Nucleus accumbens (tissue), 56 donors: ENCODE results near the gene GIPC2.
"Not testable (repeated sequence)": the region's sequence is repeated elsewhere in the genome, so short reads cannot be mapped to it uniquely, and the experiment has no call there.

Experiments used
- DNase-seq, 56 donors: peaks; one replicate each; lab custom pipeline; 2025; lab: John Stamatoyannopoulos, UW

The GIPC2 gene

DNA sequence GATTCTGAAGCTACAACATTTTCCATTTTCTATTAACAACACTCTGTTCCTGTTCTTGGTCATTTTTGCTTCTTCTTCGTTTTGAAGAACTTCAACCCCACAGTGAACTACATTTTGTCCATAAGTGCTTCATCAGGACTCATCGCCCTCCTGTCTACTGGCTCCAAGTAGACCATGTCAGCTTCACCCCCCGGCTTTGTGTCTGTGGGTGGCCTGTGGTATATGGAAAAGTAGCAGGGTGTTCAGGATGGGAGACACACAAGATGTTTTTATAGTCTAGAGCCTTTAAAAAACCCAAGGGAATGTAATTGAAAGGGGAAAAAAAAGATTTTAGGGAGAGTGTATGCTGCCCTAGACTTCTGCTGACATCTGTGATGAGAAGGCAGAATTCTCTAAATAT, 46.1 kb downstream of the GIPC2 start:
- no peak for DNase-seq

DNA sequence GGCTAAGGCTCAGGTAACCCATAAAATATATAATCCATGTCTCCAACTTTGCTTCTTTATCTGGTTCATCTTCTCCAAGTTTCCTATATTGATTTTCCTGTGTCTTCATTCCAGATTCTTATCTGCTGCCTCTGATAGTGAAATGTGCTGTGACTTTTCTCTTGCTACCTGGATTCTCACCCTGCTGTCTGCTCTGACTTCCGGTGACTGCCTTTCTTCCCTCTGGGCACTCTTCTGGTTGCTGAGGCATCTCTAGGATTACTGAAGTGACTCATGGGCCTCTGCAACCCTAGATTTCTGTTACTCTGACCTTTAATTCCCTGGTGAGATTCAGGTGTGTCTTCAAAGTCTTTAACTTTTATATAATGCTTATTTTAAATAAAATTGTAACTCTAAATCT, 46.9 kb downstream of the GIPC2 start:
- DNase-seq = no peak

DNA sequence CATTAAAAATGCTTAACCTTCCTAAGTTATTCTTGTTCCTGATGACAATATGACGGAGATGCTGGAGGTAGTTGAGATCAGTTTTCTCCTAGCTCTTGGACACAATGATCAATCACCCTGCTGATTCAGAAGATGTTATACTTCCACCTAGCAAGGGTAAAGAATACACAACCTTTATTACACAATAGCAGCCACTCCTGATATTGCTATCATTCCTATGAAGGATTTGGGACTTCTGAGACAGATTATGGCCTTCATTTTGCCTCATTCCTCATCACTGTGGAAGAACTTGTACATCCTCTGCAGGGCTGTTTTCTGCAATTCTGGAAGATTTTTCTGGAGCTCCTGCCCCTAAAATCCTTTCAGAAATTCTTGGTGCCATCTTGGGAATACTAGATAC, 47.8 kb downstream of the GIPC2 start:
- DNase-seq = no peak

DNA sequence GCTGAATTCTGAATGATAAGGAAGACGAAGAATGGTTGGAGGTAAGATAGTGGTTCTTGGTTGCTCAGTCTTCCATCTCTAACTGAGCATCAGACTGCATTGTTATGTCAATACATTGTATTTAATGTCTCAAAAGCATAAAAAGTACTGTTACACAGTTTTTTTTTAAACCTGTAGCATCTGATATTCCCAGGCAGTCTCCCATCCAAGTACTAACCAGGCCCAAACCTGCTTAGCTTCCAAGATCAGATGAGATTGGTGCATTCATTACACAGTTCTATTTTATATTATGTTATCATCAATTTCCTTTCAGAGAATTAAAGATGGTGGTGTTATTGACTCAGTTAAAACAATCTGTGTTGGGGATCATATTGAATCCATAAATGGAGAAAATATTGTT, 48.9 kb downstream of the GIPC2 start:
- no peak for DNase-seq

DNA sequence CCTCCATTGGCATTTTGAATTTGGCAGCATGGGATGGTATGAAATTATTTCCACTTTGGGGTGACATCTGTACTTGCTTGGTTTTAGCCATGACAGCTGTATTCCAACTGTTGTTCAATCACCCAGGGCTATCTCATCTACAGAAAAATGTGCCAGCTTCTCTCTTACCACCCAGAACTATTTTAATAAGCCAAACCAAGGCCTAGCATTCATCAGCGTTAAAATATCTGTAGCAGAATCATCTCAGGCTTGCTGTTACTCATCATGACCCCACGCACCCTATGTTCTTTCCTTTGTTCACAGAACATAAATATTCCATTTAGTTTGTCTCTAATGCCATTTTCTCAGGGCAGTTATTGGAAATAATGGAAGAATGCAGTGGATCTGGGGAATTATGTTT, 49.8 kb downstream of the GIPC2 start:
- peak in 3 of 56 donors; percentile 2 to 27 (median 5) for DNase-seq

DNA sequence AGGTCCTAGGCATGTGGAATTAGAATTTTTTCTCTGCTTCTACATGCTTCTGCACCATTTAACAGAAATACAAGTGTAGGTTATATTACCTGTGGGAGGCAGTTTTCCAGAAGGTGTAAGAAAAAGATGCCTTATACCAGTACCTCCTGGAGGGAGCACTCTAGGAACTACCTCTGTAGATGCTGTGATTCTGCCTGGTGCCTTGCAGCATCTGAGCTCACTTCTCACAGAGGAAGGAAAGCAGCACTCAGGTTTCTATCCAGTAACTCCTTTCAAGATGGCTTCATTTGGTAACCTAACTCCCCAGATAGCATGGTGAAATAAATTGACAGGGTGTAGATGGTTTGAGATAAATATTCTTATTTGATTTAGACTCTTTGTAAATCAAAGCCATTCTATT, 50.3 kb downstream of the GIPC2 start:
- peak in 1 of 56 donors; percentile 3 for DNase-seq

DNA sequence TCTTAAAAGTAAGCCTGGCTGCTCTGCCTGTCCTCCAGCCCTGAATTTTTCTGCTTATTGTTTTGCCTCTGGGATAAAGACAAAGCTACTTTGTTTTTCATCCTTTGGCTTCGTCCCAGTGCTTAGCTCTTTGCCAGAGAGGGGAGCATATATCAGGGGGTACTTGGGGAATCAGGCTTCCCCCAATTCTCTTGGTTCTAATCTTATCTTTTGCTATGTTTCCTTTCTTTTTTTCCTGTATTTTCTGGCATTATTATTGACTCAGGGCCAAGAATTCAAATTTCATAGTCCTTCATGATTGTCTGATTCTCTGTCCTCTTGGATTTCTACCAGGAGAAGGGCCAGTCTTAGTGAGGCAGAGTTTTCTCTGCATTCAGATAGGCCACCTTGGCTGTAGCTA, 51.2 kb downstream of the GIPC2 start:
- peak in 14 of 56 donors; percentile 2 to 35 (median 8) for DNase-seq

DNA sequence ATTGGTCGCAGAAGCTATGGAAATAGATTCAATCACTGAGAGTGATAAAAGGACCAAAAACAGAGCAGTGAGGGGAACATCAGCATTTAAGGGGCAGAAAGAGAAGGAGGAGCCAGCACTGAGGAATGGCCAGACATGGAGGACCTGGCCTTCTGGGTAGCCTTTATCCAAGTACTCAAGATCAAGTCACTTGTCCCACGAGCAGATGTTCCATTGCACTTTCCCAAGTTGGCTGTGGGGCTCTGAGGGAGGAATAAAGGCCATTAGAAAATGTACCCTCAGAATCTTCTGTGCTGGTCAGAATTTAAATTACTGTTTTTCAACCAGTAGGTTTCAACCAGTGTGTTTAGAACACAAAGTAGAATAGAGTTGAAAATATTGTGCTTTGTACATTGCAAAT, 55.3 kb downstream of the GIPC2 start:
- DNase-seq = no peak

DNA sequence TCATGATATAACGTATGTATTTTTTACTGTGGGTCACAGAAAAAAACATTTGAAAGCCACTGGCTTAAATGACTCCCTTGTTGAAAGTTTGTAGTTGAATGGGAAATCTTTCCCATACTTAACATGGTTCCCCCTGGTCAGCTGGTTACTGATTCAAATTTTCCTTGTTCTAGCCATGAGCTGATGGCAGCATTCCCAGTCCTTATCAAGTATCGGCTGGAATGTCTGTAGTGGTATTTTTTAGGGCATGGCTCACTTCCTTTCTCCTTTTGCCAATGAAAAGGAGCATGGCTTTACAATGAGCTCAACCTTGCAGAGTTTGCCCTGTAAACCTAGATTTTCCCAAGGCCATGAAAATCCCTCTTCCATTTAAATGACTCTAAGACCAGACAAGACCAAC, 55.7 kb downstream of the GIPC2 start:
- DNase-seq = no peak

DNA sequence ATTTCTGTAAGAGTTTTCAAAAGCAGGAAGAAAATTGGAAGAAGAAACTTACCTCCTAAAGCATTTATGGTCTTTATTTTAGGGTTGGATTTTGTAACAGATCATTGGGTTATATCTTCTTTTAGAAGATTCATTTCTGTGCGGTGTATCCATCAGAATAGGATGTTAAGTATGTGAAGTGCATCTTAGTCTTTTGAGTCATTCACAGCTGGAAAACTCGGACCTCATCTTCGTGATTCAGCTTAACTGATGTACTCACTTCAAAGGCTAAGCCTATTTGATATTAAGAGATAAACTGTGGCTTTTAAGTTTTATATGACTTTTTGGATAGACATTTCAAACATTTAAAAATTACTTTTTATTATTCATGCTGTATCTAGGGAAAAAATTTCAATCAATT, 56.3 kb downstream of the GIPC2 start:
- DNase-seq = no peak

DNA sequence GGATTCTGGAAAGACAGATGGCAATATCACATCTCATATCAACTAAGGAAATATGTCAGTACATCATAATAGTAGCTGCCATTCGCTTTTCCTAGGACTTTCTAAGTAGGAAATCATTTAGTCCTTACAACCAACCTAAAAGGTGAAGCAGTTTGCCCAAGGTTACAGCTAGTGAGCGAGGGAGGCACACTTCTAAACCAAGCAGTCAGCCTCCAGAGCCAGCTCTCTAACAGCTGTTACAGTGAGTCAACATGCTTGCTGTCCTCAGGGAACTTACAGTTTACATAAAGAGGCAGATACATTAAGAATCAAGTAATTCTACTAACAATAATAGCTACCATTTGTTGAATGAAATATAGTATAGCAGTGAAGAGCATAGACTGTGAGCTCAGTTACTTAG, 57.1 kb downstream of the GIPC2 start:
- no peak for DNase-seq

DNA sequence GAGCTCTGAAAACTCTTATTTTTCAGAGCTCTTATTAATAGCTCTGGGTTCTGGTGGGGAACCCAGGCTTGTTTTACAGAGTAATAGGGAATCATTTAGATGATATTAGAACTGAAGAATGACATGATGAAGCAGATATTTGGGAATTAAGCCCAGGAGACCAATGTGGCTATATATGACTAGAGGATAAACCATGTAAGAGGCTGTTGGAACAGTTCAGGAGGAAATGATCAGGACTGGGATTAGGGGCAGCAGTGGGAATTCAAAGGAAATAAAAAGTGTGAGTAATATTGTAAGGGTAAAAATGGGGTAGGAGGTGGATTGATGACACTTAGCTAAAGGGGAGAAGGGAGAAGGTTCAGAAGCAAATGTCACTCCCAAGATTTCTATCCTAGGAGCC, 58.6 kb downstream of the GIPC2 start:
- DNase-seq = no peak

DNA sequence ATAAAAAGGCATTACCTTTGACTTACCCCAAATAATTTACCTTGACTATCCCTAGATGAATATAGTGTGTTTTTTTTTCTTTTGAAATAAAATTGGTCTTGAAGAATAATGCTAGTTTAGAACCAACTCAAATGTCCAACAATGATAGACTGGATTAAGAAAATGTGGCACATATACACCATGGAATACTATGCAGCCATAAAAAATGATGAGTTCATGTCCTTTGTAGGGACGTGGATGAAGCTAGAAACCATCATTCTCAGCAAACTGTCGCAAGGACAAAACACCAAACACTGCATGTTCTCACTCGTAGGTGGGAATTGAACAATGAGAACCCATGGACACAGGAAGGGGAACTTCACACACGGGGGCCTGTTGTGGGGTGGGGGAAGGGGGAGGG, 63.9 kb downstream of the GIPC2 start:
- not testable (repeated sequence) for DNase-seq

DNA sequence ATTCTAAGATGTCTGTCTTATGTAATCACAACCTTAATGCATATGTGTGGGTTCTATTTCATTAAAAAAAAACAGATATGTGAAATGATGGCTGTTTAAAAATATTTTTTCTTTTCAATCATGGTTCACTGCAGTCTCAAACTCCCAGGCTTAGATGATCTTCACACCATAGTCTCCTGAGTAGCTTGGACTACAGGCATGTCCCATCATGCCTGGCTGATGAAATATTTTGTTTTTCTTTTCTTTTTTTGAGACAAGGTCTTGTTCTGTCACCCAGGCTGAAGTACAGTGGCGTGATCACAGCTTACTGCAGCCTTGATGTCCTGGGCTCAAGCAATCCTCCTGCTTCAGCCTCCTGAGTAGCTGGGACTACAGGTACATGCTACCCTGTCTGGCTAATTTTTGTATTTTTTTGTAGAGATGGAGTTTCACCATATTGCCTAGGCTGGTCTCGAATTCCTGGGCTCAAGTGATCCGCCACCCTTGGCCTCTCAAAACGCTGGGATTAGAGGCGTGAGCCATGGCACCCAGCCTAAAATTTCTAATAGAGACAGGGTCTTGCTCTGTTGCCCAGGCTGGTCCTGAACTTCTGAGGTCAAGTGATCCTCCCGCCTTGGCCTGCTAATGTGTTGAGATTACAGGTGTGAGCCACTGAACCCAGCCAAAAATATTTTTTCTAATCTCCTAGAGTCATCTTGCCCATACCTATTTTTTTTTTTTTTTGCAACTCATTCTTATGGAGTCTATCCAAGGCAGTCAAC, 67.6 kb downstream of the GIPC2 start:
- DNase-seq = no peak

DNA sequence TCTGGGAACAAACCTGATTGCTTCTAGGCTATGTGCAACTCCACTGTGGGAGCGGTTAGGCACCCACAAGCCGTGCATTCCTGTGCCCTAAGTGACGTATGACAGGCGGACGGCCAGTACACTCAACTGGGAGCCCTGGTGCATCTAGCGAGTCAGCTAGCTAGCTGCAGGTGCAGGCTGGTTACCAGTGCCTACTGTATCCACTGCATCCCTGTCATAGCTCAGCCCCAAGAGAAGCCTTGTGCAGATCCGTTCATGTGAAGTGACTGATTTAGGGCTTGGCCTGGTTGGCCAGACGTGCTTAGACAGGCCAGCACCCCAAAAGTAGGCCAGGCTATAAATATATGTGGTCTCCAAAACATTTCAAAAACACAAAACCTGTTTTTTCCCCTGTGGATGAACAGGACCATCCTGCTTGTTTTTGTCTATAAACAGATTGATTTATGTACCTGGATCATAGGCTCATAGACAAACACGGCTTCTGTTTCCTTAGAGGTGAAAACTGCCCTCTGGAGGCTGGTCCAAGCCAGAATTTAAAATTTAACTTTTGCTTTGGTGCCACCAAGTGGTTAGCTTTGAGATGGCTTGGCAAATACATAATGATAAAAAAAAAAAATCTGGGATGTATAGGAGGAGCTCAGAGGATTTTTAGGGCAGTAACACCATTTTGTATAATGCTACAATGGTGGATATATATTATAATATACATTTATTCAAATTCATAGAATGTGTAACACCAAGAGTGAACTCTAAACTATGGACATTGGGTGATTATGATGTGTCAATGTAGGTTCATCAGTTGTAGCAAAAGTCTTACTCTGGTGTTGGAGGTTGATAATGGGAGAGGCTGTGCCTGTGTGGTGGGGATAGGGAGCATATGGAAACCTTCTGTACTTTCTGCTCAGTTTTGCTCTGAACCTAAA, 68.5 kb downstream of the GIPC2 start:
- DNase-seq = peak in 41 of 56 donors; percentile 2 to 72 (median 22)

DNA sequence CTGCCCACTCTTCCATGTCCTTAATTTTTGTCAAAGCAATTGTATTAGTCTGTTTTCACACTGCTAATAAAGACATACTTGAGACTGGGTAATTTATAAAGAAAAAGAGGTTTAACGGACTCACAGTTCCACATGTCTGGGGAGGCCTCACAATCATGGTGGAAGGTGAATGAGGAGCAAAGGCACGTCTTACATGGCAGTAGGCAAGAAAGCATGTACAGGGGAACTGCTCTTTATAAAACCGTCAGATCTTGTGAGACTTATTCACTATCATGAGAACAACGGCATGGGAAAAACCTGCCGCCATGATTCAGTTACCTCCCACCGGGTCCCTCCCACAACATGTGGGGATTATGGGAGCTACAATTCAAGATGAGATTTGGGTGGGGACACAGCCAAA, 74.7 kb downstream of the GIPC2 start:
- not testable (repeated sequence) for DNase-seq

DNA sequence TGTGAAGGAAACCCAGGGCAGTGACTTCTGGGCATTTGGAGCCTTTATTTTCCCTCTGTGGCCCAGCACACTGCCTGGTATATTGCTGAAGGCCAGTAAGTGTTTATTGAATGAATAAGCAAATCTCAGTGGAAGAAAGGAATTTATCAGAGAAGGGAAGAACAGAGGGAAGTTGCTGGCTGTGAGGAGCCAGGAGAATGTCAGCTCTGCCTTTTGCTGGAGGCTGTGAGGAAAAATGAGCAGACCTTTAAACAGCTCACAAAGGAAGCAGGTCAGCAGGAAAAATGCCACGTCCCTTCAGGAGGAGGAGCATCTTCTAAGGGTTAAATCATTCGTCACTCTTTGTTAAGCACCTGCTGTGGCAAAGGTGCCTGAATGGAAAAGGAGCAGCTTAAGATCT, 75.9 kb downstream of the GIPC2 start:
- DNase-seq = no peak

DNA sequence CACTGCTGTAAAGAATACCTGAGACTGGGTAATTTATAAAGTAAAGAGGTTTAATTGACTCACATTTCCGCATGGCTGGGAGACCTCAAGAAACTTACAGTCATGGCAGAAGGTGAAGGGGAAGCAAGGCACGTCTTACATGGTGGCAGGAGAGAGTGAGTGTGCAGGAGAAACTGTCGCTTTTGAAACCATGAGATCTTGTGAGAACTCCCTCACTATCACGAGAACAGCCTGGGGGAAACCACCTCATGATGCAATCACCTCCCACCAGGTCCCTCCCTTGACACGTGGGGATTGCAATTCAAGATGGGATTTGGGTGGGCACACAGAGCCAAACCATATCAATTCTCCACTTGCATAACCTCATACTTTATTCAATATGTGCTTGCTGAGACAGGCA, 76.6 kb downstream of the GIPC2 start:
- DNase-seq = no peak

DNA sequence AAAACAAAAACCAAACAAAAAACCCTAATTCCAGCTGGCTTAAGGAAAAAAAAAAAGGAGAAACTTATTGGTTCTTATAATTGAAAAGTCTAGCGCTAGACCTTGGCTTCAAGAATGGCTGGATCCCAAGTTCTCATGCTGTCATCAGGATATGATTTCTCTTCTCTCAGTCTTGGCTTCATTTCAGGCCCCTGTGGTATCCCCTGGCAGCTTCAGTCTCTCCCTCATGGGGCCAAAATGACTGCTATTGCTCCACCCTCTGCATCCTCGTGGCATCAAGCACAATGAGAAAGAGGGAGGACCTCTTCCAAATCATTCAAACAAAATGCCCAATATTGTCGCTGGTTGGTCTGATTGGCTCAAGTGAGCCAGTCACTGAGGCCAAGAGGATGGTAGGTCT, 80.7 kb downstream of the GIPC2 start:
- no peak for DNase-seq

DNA sequence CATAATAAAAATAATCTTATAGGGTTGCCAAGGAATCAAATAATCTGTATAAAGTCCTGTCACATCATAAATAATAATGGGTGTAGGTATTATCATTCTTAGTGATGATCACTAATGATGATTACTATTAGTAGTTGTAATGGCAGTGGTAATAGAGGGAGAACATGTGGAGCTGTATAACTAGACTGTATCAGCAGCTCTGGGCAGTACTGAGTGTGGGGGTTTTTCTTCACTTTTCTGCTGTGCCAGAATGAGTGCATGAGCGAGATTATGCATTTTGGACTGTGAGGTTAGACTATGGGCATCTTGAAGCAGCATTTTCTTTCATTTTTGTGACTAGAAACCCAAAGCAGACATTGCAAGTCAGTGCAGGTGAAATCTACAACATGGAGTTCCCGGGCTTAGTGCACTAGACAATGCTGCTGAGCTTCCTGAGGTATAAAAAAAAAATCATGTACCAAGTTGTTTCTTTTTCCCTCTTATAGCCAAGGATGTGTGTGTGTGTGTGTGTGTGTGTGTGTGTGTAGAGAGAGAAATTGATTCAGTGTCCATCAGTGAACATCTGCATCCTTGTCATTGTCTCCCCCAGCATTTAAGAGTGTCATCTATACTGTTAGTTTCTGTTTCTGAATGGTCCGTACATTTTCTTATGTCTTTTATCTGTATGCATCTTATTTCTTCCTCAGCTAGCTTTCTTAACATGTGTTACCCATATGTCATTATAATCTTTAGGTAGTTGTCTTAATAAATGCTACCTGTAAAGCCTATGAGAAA, 86.6 kb downstream of the GIPC2 start:
- no peak for DNase-seq

DNA sequence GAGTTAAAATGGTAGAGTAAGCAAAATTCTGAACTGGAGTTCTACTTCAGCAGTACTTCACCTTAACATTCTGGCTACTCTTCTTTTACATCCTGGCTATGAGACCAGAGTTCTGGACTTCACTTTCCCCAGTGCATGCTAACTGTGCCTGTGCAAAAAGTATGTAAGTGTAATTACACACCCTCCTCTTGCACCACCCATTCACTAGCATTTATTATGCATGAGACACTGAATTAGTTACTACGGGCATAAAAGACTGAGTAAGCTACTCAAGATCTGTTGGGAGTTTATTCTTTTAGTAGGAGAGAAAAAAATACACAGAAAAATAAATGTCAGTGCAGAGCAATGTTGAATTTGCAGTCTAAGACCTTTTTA, 87.2 kb downstream of the GIPC2 start:
- no peak for DNase-seq
